ENCODE measurements around the gene FGF23. TPM values are rescaled to one million over a fixed set of nuclear protein-coding genes. Genes with fewer than 3 reads are reported as not detected.

Gene FGF23
- total RNA-seq, 1 donor from 2014 or later, result not detected

DNA sequence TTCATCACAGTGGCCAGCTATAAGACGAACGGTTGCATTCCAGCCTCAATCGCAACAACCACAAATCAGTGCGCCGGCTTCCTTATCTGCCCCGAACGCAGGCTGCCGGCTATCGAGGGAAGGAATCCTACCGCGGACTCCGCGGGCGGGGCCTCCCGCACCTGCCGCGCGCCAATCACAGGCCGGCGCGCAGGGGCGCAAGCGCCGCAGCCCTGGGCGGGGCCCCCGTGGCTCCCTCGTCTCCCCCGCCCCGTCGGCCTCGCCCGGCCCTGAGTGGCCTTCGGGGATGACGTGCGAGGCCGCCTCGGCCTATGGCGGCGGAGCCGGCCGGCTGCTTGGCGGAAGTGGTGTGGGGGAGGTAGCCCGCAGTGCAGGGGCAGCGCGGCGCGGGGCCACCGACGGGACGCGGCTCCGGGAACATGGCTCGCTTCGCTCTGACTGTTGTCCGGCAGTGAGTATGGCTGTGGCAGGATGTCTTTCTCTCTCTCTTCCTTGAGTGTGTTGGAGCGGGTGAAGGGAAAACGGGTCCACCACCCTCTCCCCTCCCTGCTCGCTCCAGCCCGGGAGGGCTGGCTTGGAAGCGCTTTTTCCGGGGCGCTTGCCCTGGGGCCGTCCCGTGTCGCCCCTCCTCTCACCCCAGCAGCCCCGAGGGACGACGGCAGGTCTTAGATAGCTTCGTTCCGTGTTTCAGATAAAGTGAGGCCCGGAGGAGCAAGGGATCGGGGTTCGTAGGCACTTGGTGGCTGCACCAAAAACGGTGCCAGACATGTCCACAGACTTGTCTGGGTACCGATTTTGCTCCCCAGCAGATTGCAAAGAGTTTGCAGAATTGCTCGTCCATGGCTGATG lies 58.4 kb downstream of the FGF23 start, which contains the start of gene TIGAR:
Gene TIGAR (plus strand): TSS at position 361 of the 849 bp plus-strand sequence. CDS start 59 bp downstream, at position 420.
- DNase-seq, result peak; percentile 98
- no peaks in the 10 kb centered on the region for H3K27me3 Mint-ChIP-seq
- H3K27ac Mint-ChIP-seq, result peak within 1 kb of the TSS; percentile 92
- peaks cover 6% of the 10 kb centered on the region for H3K36me3 Mint-ChIP-seq (ENCODE audit: low read depth)
- H3K4me3 Mint-ChIP-seq, result peak within 1 kb of the TSS; percentile 90
- intact Hi-C loops (cut with micrococcal nuclease), result loop anchor here (1.0 to 10.0 kb wide), 4 partner anchors 48 to 328 kb away; partner anchors contain the start of genes AKAP3, CCND2, NDUFA9 and RAD51AP1
- peaks cover 33% of the 10 kb centered on the region for H3K4me1 Mint-ChIP-seq
- no peaks in the 10 kb centered on the region for H3K9me3 Mint-ChIP-seq

- peak overlapping the region; percentile 90 for H3K4me3 Mint-ChIP-seq
- intact Hi-C loops (cut with micrococcal nuclease), result loop anchor here (2.0 to 10.0 kb wide), 3 partner anchors 48 to 328 kb away; partner anchors contain the start of genes AKAP3, CCND2 and NDUFA9
- H3K36me3 Mint-ChIP-seq (ENCODE audit: low read depth), result peaks cover 2% of the 10 kb centered on the region
- peaks cover 31% of the 10 kb centered on the region for H3K4me1 Mint-ChIP-seq
- no peaks in the 10 kb centered on the region for H3K9me3 Mint-ChIP-seq
- H3K27me3 Mint-ChIP-seq, result no peaks in the 10 kb centered on the region
- peak overlapping the region; percentile 49 for H3K27ac Mint-ChIP-seq
- DNase-seq, result no peak
Observed at GRCh38 chr12:4320497-4320852, 59.0 kb downstream of the FGF23 start.

Other genes starting within 250 kb of the FGF23 start
- 607 and 615 TPM in 2 replicates for gene CCND2, start 106.0 kb downstream of the FGF23 start, total RNA-seq
- 13.4 TPM in 2 replicates for gene TIGAR, start 58.5 kb downstream of the FGF23 start, total RNA-seq
- not detected in 2 replicates for gene FGF6, start 66.1 kb upstream of the FGF23 start, total RNA-seq
- 31.4 and 35.8 TPM in 2 replicates for gene RAD51AP1, start 159.2 kb upstream of the FGF23 start, total RNA-seq
- 26.6 and 29.9 TPM in 2 replicates for gene DYRK4, start 182.5 kb upstream of the FGF23 start, total RNA-seq